GM21390 (cell line): ENCODE results near the gene TRPM2.

Experiments used
- ATAC-seq: cut with Tn5 transposase; IDR thresholded peaks from one replicate; pipeline ENCODE4 v1.9.1; 2021; ENCODE audit not compliant: unreplicated experiment

TRPM2 gene

DNA sequence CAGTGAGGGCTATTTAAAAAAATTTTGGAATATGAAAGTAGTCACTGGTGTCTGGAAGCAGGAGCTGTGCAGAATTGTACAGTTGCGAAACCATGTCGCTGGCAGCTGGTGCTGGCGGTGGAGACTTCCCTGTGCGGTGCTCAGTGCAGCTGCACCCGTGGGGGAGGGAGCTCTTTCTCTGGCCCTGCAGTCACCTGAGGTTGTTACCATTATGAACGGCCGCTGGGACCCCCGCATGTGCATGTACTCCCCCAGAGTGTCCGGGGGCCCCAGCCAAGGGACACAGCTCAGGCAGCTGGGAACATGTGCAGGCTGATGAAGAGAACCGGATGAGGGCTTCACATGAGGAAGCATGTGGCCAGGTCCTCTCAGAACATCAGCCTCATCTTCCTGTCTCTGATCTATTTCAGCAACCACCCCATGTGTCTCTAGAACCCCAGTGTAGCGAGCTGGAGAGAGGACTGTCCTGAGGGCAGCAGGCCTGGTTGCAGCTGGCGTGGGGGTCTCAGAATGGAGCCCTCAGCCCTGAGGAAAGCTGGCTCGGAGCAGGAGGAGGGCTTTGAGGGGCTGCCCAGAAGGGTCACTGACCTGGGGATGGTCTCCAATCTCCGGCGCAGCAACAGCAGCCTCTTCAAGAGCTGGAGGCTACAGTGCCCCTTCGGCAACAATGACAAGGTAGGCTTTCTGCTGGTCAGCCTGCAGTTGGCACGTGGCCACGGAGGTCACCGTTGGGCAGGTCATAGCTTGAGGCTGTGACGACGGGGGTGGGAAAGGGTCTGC lies at the start of gene TRPM2:
TRPM2 (plus strand) TSS at position 431 of the 780 bp plus-strand sequence; CDS start at position 511, 80 bp downstream.
- no peak for ATAC-seq

GRCh38 chr21:44304011-44304616 lies 49.3 kb upstream of the TRPM2 start:
- no peak for ATAC-seq

- ATAC-seq = no peak
Measured at GRCh38 chr21:44304877-44305293, 48.5 kb upstream of the TRPM2 start.

- ATAC-seq = no peak
Measured at GRCh38 chr21:44305691-44306090, 47.7 kb upstream of the TRPM2 start.

DNA sequence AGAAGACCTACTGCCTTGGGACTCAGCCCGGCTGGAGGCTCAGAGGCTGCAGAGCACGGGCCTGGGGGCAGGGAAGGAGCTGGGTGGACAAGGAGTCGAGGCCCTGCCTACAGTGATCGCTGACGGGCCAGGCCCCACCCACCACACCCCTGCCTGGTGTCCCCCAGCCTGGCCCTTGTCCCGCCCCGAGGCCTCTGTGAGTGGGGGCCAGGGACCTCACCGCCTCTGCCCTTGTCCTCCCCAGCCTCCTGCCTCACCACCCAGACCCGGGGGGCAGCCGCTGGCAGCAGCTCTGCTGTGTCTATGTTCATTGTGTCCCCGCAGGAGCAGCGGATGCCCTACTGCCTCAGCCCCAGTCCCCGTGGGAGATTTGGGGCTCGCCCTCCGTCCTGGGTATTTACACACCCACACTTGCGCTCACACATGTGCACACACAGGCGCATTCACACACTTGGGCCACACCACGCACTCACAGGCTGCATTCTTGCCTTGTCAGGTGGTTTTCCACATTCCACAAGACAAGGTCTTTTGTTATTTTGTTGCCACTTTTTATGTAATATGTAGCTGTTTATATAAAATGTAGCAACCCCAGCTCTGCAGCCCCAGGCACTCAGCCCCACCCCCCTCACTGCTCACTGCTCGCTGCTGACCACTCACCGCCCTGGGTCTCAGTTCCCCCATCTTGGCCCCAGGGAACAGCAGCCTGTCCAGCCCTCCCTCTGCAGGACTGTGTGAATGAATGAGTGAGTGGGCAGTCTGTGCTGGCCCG lies 46.3 kb upstream of the TRPM2 start:
- no peak for ATAC-seq

DNA sequence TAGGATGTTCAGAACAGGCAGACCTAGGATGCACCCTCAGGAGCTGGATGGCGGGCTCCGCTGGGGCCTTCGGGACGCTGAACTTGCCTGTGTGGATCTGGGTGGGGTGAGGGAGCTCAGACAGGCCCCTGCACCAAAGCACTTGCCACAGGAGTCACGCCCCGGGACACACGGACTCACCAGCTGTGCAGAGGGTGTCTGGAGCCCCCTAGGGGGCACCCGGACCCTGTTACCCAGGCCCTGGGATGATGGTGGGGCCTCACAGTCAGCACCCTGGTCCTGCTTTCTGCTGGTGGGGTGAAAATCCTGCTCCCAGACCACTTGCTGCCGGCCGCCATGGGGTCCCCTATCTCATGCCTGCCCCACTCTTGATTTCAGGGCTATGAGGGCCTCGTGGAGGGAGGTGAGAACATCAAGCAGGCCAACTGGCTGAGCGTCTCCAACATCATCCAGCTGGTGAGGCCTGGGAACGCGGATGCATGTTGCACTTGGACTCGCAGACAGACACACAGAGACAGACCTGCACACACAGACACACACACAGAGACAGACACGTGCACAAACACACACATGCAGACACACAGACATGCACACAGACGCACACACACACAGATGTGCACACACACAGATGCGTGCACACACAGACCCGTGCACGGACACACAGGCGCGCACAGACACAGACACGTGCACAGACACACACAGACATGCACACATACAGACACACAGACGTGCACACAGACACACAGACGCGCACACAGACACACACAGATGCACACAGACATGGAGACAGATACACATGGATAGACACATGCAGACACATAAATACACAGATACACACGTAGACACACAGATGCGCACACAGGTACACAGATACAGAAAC lies 42.6 kb upstream of the TRPM2 start:
- ATAC-seq = no peak

DNA sequence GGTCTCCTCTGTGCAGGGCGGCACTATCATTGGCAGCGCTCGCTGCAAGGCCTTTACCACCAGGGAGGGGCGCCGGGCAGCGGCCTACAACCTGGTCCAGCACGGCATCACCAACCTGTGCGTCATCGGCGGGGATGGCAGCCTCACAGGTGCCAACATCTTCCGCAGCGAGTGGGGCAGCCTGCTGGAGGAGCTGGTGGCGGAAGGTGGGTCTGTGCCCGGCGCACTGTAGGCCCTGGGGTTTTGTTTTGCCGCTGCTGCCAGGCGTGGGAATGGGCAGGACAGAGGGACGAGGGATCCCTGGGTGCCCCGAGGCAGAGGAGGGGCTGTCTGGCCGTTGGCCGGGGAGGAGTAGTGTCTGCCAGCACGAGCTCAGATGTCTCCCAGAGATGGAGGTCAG lies 41.3 kb upstream of the TRPM2 start:
- no peak for ATAC-seq

DNA sequence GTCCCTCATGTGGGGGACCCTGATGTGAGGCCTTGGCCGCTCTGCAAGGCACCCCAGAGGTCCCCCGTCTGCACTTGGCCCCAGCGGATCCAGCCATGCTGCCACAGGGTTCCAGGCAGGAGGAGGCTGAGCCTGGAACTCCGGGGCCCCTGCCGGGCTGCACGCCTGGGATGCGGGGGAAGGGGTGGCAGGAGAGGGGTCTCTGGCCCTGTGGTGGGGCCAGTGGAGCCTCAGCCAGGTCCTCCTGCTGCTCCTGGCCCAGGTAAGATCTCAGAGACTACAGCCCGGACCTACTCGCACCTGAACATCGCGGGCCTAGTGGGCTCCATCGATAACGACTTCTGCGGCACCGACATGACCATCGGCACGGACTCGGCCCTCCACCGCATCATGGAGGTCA lies 40.7 kb upstream of the TRPM2 start:
- ATAC-seq = no peak

- no peak for ATAC-seq
Measured at GRCh38 chr21:44313451-44313850, 40.0 kb upstream of the TRPM2 start.

DNA sequence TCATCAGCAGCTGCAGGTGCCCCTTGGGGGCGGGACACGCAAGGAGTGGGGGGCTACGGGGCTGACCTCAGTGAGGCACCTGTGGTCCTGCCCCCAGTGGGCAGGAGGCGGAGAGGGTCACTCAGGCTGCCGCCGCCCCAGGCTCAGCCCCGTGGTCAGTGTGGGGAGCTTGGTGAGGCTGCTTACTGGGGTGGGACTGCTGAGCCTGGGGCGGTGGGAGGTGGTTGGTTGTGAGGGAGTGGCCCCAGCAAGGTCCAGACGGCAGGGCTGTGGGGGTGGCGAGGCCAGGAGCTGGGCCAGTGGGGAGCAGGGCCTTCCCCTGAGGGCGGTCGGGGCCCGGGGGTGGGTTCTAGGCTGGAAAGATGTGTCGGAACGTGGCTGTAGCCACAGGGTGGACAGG lies 39.3 kb upstream of the TRPM2 start:
- ATAC-seq = no peak

GRCh38 chr21:44314561-44314960 lies 38.9 kb upstream of the TRPM2 start:
- ATAC-seq = no peak

DNA sequence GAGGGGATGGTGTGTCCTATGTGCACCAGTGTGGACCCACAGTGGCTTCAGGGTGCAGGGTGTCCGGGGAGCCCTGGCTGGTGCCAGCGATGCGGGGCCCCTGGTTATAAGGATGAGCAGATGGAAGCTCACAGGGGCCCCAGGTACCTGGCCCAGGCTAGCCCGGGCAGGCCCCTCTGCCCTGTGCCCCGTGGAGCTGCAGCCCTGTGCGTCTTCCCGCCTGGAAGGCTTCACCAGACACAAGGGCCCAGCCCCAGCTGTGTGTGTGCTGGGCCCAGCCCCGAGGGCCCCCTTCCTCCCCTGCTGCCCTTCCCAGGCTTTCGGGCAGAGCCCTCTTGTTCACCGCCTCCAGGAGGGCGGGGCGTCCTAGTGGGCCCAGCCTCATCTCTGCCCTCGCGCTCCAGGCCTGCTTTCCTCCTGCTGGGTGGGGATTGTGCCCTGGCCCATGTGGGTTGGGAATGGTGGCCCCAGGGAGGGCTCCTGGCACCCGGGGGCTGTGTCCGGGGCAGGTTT lies 37.7 kb upstream of the TRPM2 start:
- ATAC-seq = no peak

- no peak for ATAC-seq
Measured at GRCh38 chr21:44316277-44316900, 37.0 kb upstream of the TRPM2 start.

- ATAC-seq = no peak
Measured at GRCh38 chr21:44317241-44317782, 36.1 kb upstream of the TRPM2 start.

DNA sequence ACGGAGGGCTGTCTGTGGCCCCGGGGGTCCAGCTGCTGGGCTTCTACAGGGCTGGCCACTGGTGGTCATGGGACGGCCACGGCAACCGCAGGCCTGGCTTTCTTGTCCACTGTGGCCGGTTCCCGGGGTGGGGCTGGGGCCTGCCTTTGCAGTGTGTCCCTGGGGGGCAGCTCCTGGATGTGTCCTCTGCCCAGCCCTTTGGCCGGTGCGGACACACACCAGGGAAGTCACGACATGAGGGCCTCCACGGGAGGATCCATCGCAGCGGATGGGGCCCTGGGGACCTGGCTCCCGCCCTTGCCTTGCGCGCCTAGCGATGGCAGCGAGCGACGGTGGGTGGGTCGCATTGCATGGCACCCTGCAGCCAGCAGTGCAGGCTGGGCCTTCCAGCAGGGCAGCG lies 35.5 kb upstream of the TRPM2 start:
- ATAC-seq = no peak

DNA sequence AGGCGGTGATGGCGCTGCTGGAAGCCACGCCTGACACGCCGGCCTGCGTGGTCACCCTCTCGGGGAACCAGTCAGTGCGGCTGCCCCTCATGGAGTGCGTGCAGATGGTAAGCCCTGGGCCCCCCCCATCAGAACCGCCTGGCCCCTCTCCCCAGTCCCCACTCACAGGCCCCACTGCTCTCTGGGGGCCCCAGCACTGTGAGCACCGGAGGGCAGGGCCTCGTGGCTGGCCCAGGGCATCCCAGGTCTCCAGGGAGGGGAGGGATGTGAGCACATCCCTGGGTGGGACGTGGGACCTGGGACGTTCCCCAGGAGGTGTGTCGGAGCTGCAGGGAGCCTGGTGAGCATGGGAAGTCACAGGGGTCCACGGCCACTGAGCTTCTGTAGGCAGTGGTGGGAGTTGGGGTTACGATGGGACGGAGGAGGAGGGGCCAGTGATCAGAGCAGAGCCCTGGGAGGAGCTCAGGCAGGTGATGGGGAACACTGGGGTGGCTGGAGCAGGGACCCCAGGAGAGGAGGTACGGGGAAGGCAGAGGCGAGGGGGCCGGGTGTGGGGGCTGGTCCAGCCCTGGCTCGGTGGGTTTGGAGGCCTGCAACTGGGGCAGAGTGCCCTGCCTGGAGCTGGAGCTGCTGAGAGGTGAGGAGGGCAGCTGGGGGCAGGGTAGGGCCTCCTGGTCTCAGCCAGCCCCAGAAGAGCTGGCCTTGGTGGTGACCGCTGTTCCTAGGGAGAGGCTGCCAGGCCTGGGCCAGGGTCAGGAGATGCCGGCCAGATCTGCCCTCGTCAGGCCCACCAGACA lies 34.7 kb upstream of the TRPM2 start:
- ATAC-seq = no peak

DNA sequence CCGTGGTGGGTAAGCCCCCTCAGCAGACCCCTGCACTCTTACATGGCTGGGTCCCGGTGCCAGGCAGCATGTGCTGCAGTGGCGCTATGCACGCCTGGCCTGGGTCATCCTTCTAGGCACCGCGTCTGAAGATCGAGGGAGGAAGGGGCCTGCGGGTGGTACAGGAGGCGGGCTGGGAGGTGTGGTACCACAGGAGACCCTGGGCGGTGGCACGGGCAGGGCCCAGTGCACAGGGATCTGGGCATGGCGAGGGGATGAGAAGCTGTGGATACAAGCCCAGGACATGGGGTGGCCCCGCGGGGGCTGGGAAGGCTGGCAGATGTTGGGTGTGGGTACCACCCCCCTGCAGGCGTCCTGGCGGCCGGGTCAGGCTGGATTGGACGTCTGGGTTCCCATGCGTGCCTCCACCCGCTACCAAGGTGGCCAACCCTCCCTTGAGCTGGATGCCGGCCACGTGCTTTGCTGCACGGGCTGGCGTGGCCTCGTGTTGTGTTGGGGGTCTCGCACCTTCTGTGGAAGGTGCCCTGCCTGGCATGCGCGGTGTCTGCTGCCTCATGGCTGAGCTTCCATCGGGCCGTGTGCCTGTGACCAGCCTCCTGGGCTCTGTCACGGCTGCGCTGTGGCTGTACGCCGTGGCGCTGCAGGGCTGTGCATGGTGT lies 33.9 kb upstream of the TRPM2 start:
- no peak for ATAC-seq

DNA sequence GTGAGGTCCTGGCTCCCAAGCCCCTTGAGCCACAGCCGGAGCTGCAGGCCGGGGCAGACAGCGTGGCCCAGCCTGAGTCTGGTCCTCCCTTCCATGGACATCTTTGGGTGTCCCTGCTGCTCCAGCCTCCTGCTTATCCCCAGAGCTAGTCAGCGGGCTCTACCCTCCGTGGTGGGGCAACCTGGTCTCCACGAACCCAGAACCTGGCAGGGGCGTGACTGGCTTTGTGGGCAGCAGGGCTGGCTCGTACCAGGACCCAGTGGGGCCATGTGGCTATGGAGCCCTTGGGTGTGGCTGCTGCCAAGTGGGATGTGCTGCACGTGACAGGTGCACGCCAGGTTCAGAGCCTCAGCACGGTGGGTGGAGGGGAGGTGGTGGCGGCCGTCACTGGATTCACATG lies 32.6 kb upstream of the TRPM2 start:
- ATAC-seq = no peak
